Hematopoietic multipotent progenitor cell treated with erythropoietin and hydrocortisone succinate and interleukin-3 and kit ligand, for 8 days (in vitro differentiated cells): ENCODE data around the gene FARSB.

Experiments used
- DNase-seq: peaks from one replicate; pipeline ENCODE4 v3.0.0-alpha.2; 2015

Gene FARSB

DNA sequence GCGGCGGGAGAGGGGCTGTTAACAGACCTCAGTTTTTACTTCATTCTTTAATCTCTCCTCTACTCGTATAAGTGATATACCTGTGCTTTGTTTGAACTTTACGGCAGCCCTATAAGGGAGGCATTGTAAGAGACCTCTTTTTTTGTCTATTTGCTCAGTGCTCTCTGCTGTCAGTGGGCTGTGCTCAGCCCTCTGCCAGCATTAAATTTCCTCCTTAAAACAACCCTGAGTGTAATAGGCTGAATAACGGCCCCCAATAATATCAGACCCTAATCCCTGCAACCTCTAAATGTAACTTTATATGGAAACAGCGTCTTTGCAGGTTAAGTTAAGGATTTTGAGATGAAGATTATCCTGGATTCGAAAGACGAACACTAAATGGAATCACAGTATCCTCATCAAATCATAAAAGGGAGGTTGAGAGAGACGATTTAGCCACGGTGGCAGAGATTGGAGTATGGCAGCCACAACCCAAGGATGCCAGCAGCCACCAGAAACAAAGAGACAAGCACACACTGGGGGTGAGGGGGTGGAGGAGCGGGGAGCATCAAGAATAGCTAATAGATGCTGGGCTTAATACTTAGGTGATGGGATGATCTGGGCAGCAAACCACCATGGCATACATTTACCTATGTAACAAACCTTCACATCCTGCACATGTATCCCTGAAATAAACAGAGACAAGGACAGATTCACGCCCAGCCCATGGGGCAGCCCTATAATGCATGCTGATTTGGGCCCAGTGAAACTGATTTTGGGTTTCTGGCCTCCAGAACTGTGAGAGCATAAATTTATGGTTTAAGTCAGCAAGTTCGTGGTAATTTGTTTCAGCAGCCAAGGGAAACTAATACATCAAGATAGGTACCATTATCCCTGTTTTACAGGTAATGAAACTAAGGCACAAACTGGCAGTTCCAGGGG, 894 bp upstream of the FARSB start:
- no peak for DNase-seq

DNA sequence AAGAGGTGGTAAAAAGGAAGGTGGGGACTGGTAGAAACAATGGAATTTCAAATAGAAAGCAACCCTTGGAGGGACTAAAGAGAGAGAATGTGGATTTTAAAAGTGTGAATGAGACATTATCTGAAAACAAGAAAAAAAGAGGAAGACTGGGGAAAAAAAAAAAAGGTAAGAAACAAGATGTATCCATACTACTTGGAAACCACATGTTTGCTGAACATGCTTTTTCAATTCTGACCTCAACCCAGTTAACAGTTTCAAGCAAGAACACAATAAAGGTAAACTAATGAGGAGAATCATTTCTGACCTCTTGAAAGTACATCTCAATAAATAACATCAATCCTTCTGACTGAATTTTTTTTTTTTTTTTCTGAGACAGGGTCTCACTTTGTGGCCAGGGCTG, 2.6 kb downstream of the FARSB start:
- no peak for DNase-seq

DNA sequence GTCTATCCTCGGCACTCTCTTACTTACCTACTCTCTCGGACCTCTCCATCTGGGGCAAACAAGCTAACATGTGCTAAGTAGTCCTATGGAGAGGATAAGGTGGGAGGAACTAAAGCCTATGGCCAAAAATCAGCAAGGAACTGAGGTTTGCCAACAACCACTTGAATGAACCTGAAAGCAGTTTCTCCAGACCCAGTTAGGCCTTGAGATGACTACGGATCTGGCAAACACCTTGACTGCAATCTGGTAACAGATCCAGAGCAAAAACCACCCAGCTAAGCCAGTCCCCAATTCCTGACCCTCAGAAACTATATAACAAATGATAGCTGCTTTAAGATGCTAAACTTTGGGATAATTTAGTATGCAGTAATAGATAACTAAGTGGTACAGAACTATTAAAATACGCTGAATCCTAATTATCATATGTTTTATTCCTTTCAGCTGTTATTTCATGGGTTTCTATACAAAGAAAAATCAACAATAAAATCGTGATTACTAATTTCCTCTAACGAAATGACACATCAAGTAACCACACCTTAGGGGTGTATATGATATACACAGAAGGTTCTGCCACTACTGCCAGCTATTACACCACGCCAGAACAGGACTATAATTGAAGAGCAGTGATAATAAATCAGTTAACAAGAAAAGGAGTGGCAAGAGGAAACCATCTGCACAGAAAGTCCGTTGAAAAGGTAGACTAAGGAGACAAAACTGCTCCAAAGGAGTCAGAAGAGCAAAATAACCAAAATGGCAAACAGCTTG, 3.2 kb downstream of the FARSB start:
- peak; percentile 33 for DNase-seq

DNA sequence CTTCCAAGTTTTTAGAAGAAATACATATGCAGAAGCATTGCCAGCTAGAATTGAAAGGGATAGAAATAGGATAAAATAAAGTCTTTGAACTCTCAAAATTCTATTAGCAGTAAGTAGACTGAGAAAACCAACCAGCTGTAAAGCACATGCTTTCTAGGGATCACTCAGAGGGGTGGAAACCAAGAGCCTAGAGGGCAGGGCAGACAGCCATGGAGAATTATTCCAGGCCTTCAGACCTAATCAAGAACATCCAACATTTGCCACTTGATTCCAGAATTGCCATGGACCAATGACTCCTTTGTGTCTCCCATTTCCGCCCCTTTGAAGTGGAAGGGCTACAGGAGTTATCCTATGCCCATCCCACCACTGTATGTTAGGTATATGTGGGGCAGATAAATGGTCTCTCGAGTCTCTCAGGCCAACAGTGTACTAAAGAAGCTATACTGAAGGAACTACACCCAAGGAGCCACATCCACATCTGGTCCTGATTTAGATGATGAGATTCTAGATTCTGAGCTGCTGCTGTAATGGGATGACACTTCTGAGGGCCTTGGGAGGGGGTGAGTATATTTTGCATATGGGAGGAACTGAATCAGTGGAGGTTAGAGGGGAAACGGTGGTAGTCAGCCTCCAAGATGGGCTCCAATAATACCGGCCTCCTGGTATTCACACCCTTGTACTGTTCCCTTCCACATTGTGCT, 4.0 kb downstream of the FARSB start:
- no peak for DNase-seq

DNA sequence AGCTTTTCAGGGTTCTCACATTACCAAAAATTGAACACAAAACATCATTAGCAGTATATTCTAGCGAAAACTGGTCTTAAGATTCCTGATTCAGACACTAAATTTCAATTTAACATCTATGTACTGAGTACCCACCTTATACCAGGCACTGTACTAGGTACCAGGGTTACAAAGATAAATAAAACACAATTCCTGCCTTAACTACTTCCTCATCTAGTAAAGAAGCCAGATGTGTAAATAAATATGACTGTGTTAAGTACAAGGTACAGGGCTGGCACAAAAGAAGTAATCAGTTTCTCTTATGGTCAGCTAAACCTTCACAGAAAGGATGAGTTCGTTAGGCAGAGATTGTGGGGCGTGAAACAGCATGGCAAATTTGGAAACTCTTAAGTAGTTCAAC, 6.1 kb downstream of the FARSB start:
- DNase-seq = no peak

DNA sequence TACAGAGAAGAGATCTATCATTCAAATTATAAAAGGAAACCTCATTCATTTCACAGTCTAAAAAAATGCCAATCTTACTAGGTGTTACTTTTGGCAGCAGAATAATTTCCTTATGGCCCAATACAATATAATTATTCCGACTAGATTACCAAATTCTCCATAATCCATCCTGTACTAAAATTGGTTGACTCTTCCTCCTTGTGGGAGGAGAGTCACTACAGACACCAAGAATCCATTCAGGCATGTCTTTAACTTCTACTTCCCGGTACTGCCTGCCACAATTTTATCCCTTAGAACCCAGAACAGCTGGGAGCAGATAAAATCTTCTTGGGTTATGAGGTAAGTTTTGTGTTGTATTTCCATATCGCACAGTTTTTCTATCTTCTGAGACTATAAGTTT, 9.9 kb downstream of the FARSB start:
- no peak for DNase-seq

DNA sequence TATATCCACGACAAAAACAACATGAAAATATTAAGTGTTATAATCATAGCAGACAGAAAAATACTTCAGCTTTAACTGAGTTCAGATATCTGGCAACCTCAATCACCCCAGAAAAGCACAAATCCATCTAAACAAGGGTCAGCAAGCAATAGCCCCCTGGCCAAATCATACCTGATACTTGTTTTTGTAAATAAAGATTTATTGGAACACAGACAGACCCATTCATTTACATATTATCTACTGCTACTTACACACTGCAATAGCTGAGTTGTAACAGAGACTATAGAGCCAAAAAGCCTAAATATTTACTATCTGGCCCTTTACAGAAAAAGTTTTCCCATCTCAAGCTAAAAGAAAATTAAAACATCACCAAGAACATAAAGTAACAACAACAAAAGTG, 12.8 kb downstream of the FARSB start:
- no peak for DNase-seq

DNA sequence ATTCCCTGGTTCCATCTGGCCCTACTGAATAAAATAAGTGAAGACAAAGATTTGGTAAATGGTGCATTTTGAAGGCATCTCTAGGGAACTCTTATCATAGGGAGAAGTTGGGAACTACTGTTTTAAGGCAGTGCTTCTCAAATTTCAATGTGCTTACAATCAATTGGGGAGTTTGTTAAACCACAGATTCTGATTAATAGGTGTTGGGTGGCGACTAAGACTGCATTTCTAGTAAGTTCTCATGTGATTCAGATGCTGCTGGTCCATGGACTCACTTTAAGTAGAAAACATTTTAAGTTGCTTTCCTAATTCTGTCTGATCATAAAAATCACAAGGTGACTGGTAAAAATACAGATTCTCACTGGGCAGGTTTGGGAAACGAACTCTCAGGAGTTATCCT, 14.6 kb downstream of the FARSB start:
- no peak for DNase-seq

DNA sequence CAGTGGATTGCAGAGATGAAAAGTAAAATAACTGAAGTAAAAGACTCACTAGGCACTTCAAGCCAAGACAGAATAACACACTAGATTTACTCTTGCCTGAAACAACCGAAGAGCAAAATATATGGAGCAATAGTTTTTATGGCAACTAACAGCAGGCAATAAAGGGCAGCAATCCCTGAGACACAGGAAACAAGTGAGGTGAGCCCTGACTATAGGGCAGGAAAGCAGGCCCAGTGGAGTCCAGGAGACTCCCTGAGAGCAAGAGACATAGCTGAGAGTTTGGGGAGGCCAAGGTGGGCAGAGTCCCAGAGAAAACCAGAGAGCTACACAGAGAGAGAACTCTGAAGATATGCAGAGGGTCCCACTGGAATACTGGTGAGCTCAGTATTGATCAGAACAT, 18.8 kb downstream of the FARSB start:
- DNase-seq = no peak

DNA sequence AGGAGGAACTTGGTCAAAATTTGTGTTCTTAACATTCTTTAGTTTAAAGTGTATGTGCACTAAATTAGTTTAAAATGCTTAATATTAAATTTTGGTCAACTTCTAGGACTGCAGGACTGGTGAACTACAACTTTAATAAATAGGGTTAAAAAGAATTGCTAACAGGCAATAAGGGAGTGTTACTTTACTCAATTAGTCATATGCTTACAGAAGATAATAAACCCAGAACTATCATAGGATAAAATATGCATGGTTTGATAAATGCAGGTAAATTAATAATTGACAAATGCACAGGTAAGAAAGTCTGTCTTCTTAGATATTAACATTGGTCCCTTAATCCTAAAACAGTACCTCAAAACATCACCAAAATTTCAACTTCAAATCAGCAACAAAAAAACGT, 20.6 kb downstream of the FARSB start:
- DNase-seq = no peak

DNA sequence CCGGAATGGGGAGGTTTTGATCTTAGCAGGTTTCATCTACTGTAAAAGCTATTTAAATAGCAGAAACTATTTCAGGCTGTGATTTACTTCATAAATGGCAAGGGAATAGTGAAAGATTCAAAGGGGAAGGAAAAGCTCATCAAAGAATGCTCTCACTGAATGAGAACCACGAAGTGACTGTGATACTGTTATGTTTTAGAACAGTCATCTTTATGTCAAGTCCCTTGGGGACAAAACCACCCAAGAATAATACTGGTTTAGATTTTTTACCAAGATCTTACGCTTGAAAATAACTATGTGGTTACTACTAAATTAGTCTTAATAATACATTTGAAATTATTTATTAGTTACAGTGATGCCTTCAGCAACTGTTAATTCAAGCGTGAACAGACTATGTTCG, 28.1 kb downstream of the FARSB start:
- no peak for DNase-seq

DNA sequence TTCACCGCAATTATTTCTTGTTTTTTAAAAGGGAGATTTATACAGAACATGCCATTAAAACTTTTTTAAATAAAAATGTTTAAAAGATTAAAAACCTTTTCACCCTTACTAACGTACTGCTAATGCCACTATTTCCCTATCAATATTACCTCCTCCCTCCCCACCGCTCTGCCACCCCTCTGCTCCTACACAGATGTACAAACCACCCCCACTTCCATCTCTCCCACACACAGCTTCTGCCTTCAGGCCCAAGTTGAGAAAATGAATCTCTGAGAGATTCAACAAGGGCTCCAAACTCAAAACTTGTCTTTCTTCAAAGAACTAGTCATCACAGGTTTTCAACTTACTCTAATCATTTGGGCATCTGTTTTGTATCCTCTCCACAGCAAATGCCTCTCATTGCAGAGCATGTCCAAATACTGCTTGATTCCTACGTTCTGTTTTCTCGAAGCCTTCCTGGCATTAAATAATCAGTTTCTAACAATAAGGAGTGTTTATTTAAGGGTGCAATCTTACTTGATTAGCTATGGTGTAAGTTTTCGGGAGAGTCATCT, 32.1 kb downstream of the FARSB start:
- DNase-seq = no peak

DNA sequence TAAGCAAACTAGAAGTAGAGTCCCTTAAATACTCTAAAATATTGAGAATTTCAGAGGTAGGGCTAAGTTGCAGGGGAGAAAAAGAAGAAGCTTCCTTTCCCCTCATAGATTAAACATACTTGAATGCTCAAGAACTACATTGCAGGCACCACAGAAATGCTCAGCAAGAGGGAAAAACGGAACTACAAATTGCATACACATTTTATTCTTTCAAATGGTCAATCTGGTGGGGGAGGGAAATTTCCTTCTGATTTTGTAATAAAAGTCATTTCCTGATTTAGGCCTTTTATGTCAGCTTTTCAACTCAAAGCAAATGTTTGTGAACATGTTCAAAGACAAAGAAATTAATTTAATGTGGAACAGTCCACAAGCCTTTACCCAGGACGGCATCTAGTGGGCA, 33.0 kb downstream of the FARSB start:
- no peak for DNase-seq

DNA sequence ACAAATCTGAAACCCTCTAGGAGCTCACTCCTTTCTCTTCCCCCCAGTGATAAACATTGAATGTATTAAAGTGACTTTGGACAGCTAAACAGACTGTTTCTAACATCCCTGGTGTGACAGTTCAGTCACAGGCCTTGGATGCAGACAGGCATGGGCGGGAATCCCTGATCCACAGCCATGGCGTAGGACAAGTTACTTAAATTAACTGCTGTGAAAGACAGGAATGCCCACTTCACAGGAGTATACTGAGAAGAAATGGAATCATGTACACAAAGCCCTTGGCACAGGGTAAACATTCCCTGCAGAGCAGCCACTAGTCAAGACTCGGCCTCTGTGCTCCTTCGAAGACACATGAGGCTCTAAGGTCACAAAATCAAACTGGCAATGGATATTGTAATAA, 34.0 kb downstream of the FARSB start:
- no peak for DNase-seq

DNA sequence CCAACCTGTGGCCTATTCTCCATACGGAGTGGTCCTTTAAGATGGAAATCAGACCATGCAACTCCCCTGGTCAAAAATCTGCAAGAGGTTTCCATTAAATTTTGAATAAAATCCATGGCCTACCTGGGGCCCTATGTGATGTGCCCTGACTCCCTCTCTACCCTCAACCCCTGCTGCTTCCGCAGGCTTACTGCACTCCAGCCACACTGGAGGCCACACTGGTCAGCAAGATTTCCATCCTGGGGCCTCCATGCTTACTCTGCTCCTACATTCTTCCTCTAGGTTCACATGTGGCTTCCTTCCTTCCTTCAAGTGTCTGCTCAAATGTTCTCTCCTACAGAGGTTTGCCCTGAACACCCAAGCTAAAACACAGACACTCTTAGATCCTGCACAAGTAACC, 40.6 kb downstream of the FARSB start:
- no peak for DNase-seq

DNA sequence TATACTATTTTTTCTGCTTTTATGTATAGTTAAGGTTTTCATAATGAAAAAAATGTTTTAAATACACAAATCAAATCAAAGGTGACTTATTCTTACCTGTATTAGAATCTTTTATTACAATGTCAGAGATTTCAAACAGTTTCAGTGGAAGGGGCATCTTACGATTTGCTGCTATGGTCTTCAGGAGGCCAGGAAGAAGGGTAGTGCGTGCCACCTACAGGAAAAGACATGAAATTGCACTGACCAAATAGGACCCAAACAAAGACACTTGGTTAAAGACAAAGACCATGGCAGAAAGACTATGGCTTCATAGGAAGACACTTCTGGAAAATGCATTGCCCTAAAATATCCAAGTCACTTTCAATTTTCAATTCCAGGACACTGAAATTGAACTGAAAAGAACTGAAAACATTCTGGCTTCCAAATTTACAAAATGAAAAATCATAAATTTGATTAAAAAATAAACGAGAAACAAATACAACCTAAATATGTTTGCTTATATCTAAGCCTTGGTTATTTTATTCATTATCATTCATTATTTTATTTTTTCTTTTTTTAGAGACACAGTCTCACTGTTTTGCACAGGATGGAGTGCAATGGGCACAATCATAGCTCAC, 42.1 kb downstream of the FARSB start:
- DNase-seq = peak; percentile 64

DNA sequence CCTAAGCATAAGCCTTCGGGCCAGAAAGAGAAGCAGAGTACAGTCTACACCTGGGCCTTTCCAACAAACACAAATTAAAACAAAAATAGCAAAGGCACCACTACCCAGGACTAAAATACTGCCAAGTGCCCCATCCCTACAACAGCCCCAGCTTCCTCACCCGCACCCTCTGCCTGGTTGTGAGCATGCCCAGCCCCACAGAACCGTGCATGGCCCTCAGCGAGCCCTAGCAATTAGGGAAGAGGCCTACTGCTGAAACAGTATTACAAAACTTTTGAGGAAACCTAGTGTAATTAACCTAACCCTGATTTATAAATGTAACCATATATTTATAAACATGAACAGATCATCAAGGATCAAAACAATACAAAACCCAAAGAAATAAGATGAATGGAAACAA, 44.2 kb downstream of the FARSB start:
- no peak for DNase-seq

DNA sequence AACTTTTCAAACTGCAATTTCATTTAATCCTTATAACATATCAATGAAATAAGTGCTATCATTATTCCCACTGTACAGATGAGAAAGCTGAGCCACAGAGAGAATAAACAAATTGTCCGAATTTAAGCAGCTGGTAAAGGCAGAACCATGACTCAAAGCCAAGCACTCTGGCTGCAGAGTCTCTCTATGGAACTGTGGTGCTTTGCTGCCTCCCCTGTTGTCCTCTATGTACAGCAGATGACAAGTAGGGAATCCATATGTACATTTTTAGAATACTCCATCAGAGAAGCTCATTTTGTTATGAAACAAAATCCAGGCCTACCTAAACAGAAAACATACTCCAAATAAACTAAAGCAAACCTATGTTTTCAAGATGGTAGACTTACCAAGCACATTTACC, 45.1 kb downstream of the FARSB start:
- DNase-seq = no peak

DNA sequence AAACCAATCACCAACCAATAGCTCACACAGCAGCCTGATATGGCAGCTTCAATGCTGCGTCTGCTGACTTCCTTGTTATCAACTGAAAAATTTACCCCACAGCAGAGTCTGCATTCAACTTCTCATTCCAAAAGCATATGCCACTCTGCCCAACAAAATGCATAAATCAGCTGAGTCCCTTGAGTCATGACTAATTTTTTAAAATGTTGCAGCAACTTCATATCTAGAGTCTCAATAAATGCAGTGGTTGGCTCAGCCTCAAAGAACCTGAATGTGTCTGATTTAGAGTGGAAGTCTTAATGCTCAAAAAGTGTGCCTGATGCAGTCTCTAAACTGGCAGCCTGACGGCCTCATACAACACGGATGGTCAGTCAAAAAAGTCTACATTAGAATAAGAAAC, 46.5 kb downstream of the FARSB start:
- no peak for DNase-seq

DNA sequence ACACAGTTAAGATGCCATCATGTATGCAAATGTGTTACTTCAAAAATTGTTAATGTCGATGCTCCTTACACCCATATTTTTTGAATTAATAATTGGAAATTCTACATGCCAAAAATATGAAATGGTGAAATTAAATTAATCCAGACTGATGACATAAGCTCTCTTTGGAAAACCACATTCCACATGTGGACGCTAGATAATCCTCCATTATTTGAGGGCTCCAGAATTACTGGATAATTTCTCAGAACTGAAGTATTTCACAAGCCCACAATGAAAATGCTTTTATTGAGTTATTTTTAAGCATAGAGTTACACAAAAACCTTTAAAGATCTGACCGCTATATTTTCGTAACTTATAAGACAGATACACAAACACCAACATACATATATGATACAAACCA, 47.8 kb downstream of the FARSB start:
- DNase-seq = no peak

DNA sequence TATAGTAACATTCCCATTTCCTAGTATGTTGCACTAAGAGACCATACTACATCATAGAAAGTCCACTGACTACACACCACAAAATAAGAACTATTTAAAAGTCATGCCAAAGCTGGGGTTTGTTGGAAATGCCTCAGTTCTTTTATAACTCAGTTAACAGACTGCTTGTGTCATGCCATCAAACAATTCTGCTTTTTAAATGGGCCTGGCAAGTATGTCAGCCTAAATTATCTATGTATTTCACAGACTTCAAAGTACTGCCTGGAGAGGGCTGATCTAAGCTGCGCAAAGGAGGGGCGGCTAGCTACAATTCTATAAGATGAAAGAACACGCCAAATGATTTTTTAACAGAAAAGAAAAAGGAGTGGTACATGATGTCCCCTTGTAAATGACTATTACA, 49.6 kb downstream of the FARSB start:
- DNase-seq = peak; percentile 36

DNA sequence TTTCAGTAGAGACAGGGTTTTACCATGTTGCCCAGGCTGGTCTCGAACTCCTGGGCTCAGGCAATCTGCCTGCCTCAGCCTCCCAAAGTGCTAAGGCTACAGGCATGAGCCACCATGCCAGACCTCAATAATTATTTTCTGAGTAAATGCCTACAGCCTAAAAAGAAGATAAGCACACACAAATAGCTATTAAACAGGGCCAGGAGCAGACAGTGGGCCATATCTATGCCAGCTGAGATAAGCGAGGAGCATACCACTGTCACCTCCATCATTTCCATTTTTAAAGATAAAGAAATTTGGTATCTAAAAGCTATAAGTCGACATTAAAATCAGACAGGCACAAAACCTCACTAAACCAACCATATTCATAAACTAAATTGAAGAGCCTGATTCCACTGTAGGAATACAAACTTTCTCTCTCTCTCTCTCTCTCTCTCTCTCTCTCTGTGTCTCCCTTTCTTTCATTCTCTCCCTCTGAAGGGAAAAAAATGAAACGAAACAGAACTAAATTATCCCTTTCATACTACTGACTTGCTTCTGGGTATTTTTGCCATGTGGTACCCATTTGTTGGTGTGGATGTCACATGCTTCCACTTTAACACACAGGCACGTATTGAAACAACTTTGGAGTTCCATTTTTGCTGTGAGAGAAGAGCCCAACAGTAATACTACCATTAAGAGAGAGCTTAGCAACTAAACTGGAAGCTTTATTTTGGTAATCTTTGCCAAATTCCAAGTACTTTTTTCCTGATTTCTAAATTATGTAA, 51.0 kb downstream of the FARSB start:
- DNase-seq = peak; percentile 86
